OCI-LY1 (cell line): ENCODE data around the gene PPM1N.

Experiments
- CTCF ChIP-seq: fragments of 200-600 bp; sonication (generic), shearing (Covaris generic); IDR thresholded peaks from 2 replicates; pipeline ENCODE4 v1.5.1; 2017; ENCODE audit warnings: mild to moderate bottlenecking, antibody characterized with exemption, low read length, moderate library complexity, mixed read lengths
- EZH2 ChIP-seq: fragments of 200-600 bp; sonication (generic), shearing (Covaris generic); IDR thresholded peaks from 2 replicates; pipeline ENCODE4 v1.8.0; 2017; ENCODE audit warnings: borderline replicate concordance, mixed run types, mild to moderate bottlenecking, antibody characterized with exemption, low read length, moderate library complexity, mixed read lengths

DNA sequence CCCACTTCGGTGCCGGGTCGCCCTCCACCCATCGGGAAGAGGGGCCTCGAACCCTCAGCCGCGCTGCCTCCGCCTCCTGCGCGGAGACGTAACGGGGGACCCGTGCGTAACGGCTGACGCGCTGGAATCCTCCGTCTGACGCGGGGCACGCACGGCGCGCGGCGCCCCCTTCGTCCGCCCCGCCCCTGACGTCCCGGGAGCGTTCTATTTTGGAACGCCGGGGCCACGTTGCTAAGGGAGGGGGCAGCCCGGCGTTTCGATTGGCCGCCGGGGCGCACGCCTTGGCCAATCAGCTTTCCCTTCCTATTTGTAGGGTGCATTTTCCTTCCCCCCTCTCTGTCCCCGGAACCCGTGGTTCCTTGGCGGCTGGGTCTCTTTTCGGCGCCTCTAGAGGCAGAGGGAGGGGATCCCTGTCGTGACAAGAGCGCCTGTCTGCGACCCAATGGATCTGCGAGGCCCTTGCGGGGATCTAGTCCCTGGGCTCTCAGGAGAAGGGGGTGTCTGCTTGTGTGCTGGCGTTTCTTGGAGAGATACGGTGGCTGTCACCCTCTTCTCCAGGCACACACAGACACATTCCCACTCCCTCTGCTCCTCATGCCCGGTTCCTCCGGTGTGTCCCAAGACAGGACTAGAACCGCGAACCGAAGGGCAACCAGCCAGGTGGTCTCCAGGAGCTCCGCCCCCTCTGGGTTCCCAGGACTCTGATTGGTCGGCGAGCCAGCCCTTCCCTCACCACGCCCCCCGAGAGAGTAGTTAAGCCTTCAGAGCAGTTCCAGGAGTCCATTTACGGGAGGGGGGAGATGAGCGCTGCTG, 28.9 kb upstream of the PPM1N start:
- no peak for TF ChIP-seq CTCF
- no peak for TF ChIP-seq EZH2
